ENCODE measurements around the gene C16orf89. TPM values are rescaled to one million over a fixed set of nuclear protein-coding genes. Genes with fewer than 3 reads are reported as not detected.
"Not testable (repeated sequence)": the region's sequence is repeated elsewhere in the genome, so short reads cannot be mapped to it uniquely, and the experiment has no call there.

Gene C16orf89
- total RNA-seq, 2 experiments from 2014 or later, result not detected

DNA sequence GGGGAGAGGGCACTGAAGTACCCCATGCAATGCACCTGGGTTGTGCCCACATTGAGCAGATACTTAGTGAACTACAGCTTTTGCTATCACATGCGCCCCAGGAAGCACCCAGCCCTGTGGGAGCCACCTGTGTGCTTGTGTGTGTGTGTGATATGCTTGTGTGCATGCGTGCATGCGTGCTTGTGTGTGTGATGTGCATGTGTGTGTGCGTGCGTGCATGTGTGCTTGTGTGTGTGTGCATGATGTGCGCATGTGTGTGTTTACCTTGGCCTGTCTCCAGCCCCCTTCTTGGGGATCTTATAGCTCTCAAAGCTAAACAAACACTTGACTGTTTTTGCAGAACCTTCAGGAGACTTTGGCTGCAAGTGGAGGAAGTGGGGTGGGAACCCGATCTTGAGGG, 841 bp downstream of the C16orf89 start:
- POLR2A ChIA-PET, result no interaction called here
- Mint-ChIP-seq H3K4me3 (no peak overlapping the region), H3K27me3 (no peaks in the 10 kb centered on the region), H3K4me1 (peaks cover under 1% of the 10 kb centered on the region), H3K27ac (no peak overlapping the region), H3K9me3 (no peaks in the 10 kb centered on the region), H3K36me3 (ENCODE audit: low read depth) (no peaks in the 10 kb centered on the region)
- CTCF ChIA-PET, result interaction anchor here (1.8 kb wide), 1 partner anchor 11 kb away, joined by 6 read pairs; no protein-coding TSS in a partner anchor
- no peak for DNase-seq

GRCh38 chr16:5062790-5063765, 2.7 kb downstream of the C16orf89 start:
- Mint-ChIP-seq H3K36me3 (ENCODE audit: low read depth) (no peaks in the 10 kb centered on the region), H3K4me1 (no peaks in the 10 kb centered on the region), H3K27me3 (no peaks in the 10 kb centered on the region), H3K9me3 (no peaks in the 10 kb centered on the region), H3K27ac (no peak overlapping the region), H3K4me3 (no peak overlapping the region)
- ChIA-PET CTCF (interaction anchor here (0.6 kb wide), 1 partner anchor 10 kb away, joined by 3 read pairs; no protein-coding TSS in a partner anchor), POLR2A (no interaction called here)
- DNase-seq, result no peak

- ChIA-PET POLR2A (no interaction called here), CTCF (interaction anchor here (0.7 kb wide), 1 partner anchor 189 kb away, joined by 3 read pairs; no protein-coding TSS in a partner anchor)
- Mint-ChIP-seq H3K4me3 (no peak overlapping the region), H3K36me3 (ENCODE audit: low read depth) (no peaks in the 10 kb centered on the region), H3K27ac (no peak overlapping the region), H3K9me3 (no peaks in the 10 kb centered on the region), H3K27me3 (no peaks in the 10 kb centered on the region), H3K4me1 (no peaks in the 10 kb centered on the region)
- no peak for DNase-seq
These were observed 3.7 kb downstream of the C16orf89 start for GRCh38 chr16:5062051-5062450.

GRCh38 chr16:5060073-5060641, 5.6 kb downstream of the C16orf89 start:
- H3K27ac Mint-ChIP-seq, result no peak overlapping the region
- H3K9me3 Mint-ChIP-seq, result no peaks in the 10 kb centered on the region
- no peaks in the 10 kb centered on the region for H3K27me3 Mint-ChIP-seq
- no peaks in the 10 kb centered on the region for H3K4me1 Mint-ChIP-seq
- POLR2A ChIA-PET, result interaction anchor here (1.2 kb wide), 1 partner anchor 11 kb away, joined by 4 read pairs; the partner anchor contains the start of gene ALG1
- no peak for DNase-seq
- CTCF ChIA-PET, result interaction anchor here (0.7 kb wide), 1 partner anchor 10 kb away, joined by 4 read pairs; no protein-coding TSS in a partner anchor
- no peak overlapping the region for H3K4me3 Mint-ChIP-seq
- H3K36me3 Mint-ChIP-seq (ENCODE audit: low read depth), result no peaks in the 10 kb centered on the region

DNA sequence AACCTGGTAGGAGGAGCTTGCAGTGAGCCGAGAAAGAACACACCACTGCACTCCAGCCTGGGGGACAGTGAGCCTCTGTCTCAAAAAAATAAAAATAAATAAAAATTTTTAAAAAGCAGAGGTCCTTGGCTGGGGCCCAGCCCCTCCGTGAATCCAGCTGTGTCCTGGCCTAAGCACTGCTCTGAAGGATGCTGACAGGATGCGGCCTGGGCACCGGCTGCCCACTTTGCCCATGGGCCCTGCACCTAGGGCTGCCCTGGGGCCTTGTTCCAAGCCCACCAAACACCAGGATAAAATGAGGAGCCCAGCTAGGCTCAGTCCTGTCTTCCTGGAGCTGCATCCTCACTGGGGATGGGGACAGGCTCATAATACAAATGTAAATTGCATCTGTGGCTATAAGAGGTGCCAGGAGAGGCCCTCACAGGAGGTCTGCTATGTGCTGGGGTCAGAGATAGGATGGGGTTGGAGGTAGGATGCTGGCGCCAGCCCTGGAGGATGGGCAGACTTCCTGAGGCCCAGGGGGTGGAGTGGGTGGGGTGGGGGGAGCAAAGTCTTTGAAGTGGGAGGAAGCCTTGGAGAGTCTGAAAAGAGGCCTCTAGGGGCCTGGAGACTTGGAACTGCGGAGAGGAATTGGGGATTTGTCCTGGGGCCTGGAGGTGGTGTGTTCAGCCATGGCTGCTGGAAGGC, 6.2 kb downstream of the C16orf89 start:
- H3K27me3 Mint-ChIP-seq, result no peaks in the 10 kb centered on the region
- CTCF ChIA-PET, result interaction anchor here (1.1 kb wide), 1 partner anchor 22 kb away, joined by 3 read pairs; no protein-coding TSS in a partner anchor
- POLR2A ChIA-PET, result no interaction called here

DNA sequence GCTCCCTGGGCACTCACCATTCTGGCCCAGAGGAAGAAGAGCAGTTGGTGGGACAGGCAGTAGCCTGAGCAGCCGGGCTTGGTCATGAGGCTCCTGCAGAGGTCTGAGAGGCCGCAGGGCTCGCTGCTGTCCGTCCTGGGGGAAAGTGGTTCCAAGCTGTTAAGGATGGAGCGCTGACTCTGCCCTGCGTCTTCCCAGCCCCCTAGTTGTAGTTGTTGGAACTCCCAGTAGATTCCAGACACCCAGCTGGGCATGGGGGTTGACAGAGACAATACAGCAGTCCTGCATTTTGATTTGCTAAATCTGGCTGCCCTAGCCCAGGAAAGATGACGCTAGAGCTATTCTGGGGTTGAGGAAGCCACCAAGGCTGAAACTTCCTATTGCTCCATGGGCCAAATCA, 7.3 kb downstream of the C16orf89 start:
- Mint-ChIP-seq H3K4me3 (no peak overlapping the region), H3K27me3 (no peaks in the 10 kb centered on the region), H3K36me3 (ENCODE audit: low read depth) (no peaks in the 10 kb centered on the region), H3K27ac (no peak overlapping the region), H3K4me1 (no peaks in the 10 kb centered on the region), H3K9me3 (no peaks in the 10 kb centered on the region)
- no peak for DNase-seq
- ChIA-PET POLR2A (interaction anchor here (1.9 kb wide), 1 partner anchor 13 kb away, joined by 6 read pairs; the partner anchor contains the start of gene ALG1), CTCF (interaction anchor here (1.6 kb wide), 1 partner anchor 13 kb away, joined by 5 read pairs; the partner anchor contains the start of gene ALG1)

More for the DNA sequence above, 6.2 kb downstream of the C16orf89 start:
- no peaks in the 10 kb centered on the region for H3K36me3 Mint-ChIP-seq (ENCODE audit: low read depth)
- DNase-seq, result no peak
- H3K4me1 Mint-ChIP-seq, result no peaks in the 10 kb centered on the region
- no peak overlapping the region for H3K27ac Mint-ChIP-seq
- no peak overlapping the region for H3K4me3 Mint-ChIP-seq
- H3K9me3 Mint-ChIP-seq, result no peaks in the 10 kb centered on the region

DNA sequence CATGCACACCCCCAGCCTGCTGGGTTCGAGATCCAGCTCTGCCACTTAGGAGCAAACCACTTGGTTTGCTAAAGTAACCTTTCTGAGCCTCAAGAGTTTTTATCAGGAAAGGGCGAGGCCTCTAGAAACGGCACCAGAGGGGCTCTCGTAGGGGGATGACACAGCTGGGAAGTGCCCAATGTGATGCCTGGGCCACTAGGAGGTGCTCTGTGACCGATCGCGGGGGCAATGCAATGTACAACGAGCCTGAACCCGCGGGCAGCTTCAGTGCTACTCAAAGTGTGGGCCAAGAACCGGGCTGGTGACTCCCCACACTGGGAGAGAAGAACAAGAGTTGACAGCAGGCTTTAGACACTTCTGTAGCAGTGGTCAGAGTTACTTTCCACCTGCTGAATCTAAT, 9.4 kb downstream of the C16orf89 start:
- Mint-ChIP-seq H3K9me3 (no peaks in the 10 kb centered on the region), H3K4me3 (no peak overlapping the region), H3K4me1 (no peaks in the 10 kb centered on the region), H3K27me3 (peaks cover 3% of the 10 kb centered on the region), H3K27ac (no peak overlapping the region), H3K36me3 (ENCODE audit: low read depth) (no peaks in the 10 kb centered on the region)
- ChIA-PET POLR2A (interaction anchor here (0.6 kb wide), 1 partner anchor 30 kb away, joined by 3 read pairs; no protein-coding TSS in a partner anchor), CTCF (interaction anchor here (0.6 to 1.5 kb wide), 8 partner anchors 13 to 35 kb away, joined by 3 to 17 read pairs (median 4); partner anchors contain the start of gene ALG1)
- DNase-seq, result peak; percentile 46

- Mint-ChIP-seq H3K36me3 (ENCODE audit: low read depth) (no peaks in the 10 kb centered on the region), H3K9me3 (no peaks in the 10 kb centered on the region), H3K4me1 (no peaks in the 10 kb centered on the region), H3K27ac (no peak overlapping the region), H3K4me3 (no peak overlapping the region), H3K27me3 (peaks cover 11% of the 10 kb centered on the region)
- CTCF ChIA-PET, result interaction anchor here (0.7 to 1.6 kb wide), 3 partner anchors 9 to 30 kb away, joined by 3 to 6 read pairs (median 4); no protein-coding TSS in a partner anchor
- POLR2A ChIA-PET, result interaction anchor here (1.0 kb wide), 1 partner anchor 19 kb away, joined by 4 read pairs; no protein-coding TSS in a partner anchor
- DNase-seq, result no peak
These were observed 10.6 kb downstream of the C16orf89 start for GRCh38 chr16:5054876-5055865.

GRCh38 chr16:5046914-5047313, 18.8 kb downstream of the C16orf89 start:
- Mint-ChIP-seq H3K9me3 (no peaks in the 10 kb centered on the region), H3K27ac (no peak overlapping the region), H3K4me1 (no peaks in the 10 kb centered on the region), H3K36me3 (ENCODE audit: low read depth) (no peaks in the 10 kb centered on the region), H3K27me3 (peaks cover 18% of the 10 kb centered on the region), H3K4me3 (no peak overlapping the region)
- POLR2A ChIA-PET, result interaction anchor here (1.4 kb wide), 1 partner anchor 13 kb away, joined by 3 read pairs; the partner anchor contains the start of gene NAGPA
- CTCF ChIA-PET, result interaction anchor here (1.4 kb wide), 1 partner anchor 11 kb away, joined by 3 read pairs; no protein-coding TSS in a partner anchor
- DNase-seq, result no peak

- H3K27me3 Mint-ChIP-seq, result peaks cover 12% of the 10 kb centered on the region
These were observed 20.1 kb downstream of the C16orf89 start for GRCh38 chr16:5045499-5046115.

GRCh38 chr16:5044581-5044980, 21.2 kb downstream of the C16orf89 start:
- H3K27me3 Mint-ChIP-seq; CTCF ChIA-PET; H3K36me3 Mint-ChIP-seq (ENCODE audit: low read depth); H3K4me1 Mint-ChIP-seq; H3K4me3 Mint-ChIP-seq; DNase-seq; H3K9me3 Mint-ChIP-seq; H3K27ac Mint-ChIP-seq: not testable (repeated sequence)
- POLR2A ChIA-PET, result interaction anchor here (2.3 kb wide), 1 partner anchor 11 kb away, joined by 8 read pairs; the partner anchor contains the start of gene NAGPA

More at GRCh38 chr16:5045499-5046115, 20.1 kb downstream of the C16orf89 start:
- CTCF ChIA-PET, result no interaction called here
- Mint-ChIP-seq H3K4me3 (no peak overlapping the region), H3K4me1 (no peaks in the 10 kb centered on the region), H3K9me3 (no peaks in the 10 kb centered on the region), H3K27ac (no peak overlapping the region), H3K36me3 (ENCODE audit: low read depth) (no peaks in the 10 kb centered on the region)
- DNase-seq, result no peak
- POLR2A ChIA-PET, result interaction anchor here (2.3 kb wide), 1 partner anchor 12 kb away, joined by 8 read pairs; the partner anchor contains the start of gene NAGPA

All from activated CD4-positive, alpha-beta memory T cell treated with anti-CD3 and anti-CD28 coated beads, Interleukin-2, amount 10 ng/mL, durations not matched to agents 7 days and 5 days (primary cell).